ENCODE results near the gene PEAK1.

Gene PEAK1

DNA sequence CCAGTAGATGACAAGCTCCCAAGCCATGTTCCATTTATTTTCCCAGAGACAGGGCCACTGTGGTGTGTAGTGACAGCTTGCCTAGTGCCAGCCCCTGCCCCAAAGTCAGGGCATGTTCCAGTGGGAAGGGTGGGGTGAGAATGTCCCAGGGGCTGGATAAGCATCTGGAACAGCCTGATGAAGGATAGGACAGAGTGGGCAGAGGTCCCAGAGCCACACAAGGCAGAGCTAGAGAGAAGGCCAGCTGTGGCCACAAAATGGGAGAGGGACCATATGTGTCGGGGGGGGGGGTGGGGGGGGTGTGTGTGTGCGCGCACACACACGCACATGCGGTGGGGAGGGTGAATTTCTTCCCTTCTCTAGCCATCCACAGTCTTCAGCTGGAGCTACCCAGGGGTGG lies 322.0 kb downstream of the PEAK1 start:
- no peak for DNase-seq (ENCODE audit: extremely low read depth, low read depth)
- no peak for TF ChIP-seq CTCF (IDR thresholded peaks at IDR 0.05; ENCODE audit: low read depth, low read length, missing control alignments)
- H3K4me3 ChIP-seq (replicated peaks; ENCODE audit: low read depth, low read length): no peak overlapping the region

DNA sequence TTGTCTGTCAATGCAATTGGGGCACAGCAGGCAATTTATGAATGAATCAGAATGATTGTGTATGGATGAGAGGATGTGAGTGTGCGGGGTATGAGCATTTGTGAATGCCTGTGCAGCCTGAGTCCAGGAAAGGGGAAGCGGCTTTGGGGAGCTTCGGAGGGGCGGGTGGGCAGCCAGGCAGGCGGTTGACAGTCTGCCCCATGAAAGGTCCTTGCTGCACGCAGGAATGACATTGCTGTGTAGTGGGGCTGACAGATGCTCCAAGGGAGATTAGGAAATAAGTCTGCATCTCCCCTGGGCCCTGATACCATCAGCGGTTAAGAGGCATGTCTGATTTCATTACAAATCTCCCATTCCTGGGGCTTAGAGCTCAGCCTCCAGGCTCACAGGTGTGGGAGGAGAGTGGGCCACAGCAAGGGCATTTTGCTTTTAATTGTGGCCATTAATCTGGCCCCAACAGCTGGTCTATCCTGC lies 322.6 kb downstream of the PEAK1 start:
- no peak for DNase-seq (ENCODE audit: extremely low read depth, low read depth)
- TF ChIP-seq CTCF (IDR thresholded peaks at IDR 0.05; ENCODE audit: low read depth, low read length, missing control alignments): no peak
- H3K4me3 ChIP-seq (replicated peaks; ENCODE audit: low read depth, low read length): no peak overlapping the region

- TF ChIP-seq CTCF (IDR thresholded peaks at IDR 0.05; ENCODE audit: low read depth, low read length, missing control alignments): no peak
- DNase-seq (ENCODE audit: extremely low read depth, low read depth): no peak
- H3K4me3 ChIP-seq (replicated peaks; ENCODE audit: low read depth, low read length): no peak overlapping the region
Observed at GRCh38 chr15:77096541-77096940, 323.4 kb downstream of the PEAK1 start.

GRCh38 chr15:77096138-77096537 lies 323.8 kb downstream of the PEAK1 start:
- DNase-seq (ENCODE audit: extremely low read depth, low read depth): no peak
- no peak for TF ChIP-seq CTCF (IDR thresholded peaks at IDR 0.05; ENCODE audit: low read depth, low read length, missing control alignments)

GRCh38 chr15:77094397-77095030 lies 325.4 kb downstream of the PEAK1 start:
- H3K4me3 ChIP-seq (replicated peaks; ENCODE audit: low read depth, low read length): no peak overlapping the region
- peak; percentile 51 for TF ChIP-seq CTCF (IDR thresholded peaks at IDR 0.05; ENCODE audit: low read depth, low read length, missing control alignments)
- DNase-seq (ENCODE audit: extremely low read depth, low read depth): no peak

More at GRCh38 chr15:77096138-77096537, 323.8 kb downstream of the PEAK1 start:
- no peak overlapping the region for H3K4me3 ChIP-seq (replicated peaks; ENCODE audit: low read depth, low read length)

GRCh38 chr15:77093436-77093835 lies 326.5 kb downstream of the PEAK1 start:
- H3K4me3 ChIP-seq (replicated peaks; ENCODE audit: low read depth, low read length): no peak overlapping the region
- no peak for TF ChIP-seq CTCF (IDR thresholded peaks at IDR 0.05; ENCODE audit: low read depth, low read length, missing control alignments)
- no peak for DNase-seq (ENCODE audit: extremely low read depth, low read depth)

GRCh38 chr15:77091097-77091496 lies 328.8 kb downstream of the PEAK1 start:
- TF ChIP-seq CTCF (IDR thresholded peaks at IDR 0.05; ENCODE audit: low read depth, low read length, missing control alignments): no peak
- H3K4me3 ChIP-seq (replicated peaks; ENCODE audit: low read depth, low read length): no peak overlapping the region
- DNase-seq (ENCODE audit: extremely low read depth, low read depth): no peak

Measured in HFF-Myc (cell line).